MCF 10A (cell line): ENCODE data around the gene NQO2. TPM values are rescaled to one million over a fixed set of nuclear protein-coding genes. Genes with fewer than 3 reads are reported as not detected.

ENCODE experiments used
- BruUV-seq: library from RNA; stranded (reverse); fragments of 400-500 nt; replicated peaks from 2 replicates; lab custom pipeline; 2021; lab: Mats Ljungman, UMichigan
- CTCF ChIA-PET: fragments of 300-600 bp; sonication (Branson Sonifier 250); formaldehyde crosslinking; extraction: SDS; loops from one replicate; lab custom pipeline; 2021; ENCODE audit warnings: antibody characterized with exemption, inconsistent platforms; lab: Yijun Ruan, JAX
- POLR2A ChIA-PET: fragments of 300-600, 350-650 bp; sonication (Branson Sonifier 250); formaldehyde crosslinking; extraction: SDS; loops from one replicate; lab custom pipeline; 2020; ENCODE audit warnings: antibody characterized with exemption, inconsistent platforms; lab: Yijun Ruan, JAX
- DNase-seq: peaks from one replicate; pipeline ENCODE4 v3.0.0-alpha.2; 2018; ENCODE audit not compliant: unreplicated experiment
- H3K27ac Mint-ChIP-seq: one replicate; pipeline ENCODE4 v1.8.0; 2022; ENCODE audit warnings: mild to moderate bottlenecking, low read depth, mixed read lengths; ENCODE audit not compliant: unreplicated experiment
- H3K27me3 Mint-ChIP-seq: one replicate; pipeline ENCODE4 v1.8.0; 2022; ENCODE audit warnings: mixed read lengths; ENCODE audit not compliant: insufficient read depth, unreplicated experiment
- H3K36me3 Mint-ChIP-seq: one replicate; pipeline ENCODE4 v1.8.0; 2022; ENCODE audit warnings: mild to moderate bottlenecking, moderate library complexity, mixed read lengths; ENCODE audit not compliant: insufficient read depth, unreplicated experiment
- H3K4me1 Mint-ChIP-seq: one replicate; pipeline ENCODE4 v1.8.0; 2022; ENCODE audit warnings: mixed read lengths; ENCODE audit not compliant: insufficient read depth, unreplicated experiment
- H3K4me3 Mint-ChIP-seq: one replicate; pipeline ENCODE4 v1.8.0; 2022; ENCODE audit warnings: mild to moderate bottlenecking, moderate library complexity, mixed read lengths; ENCODE audit not compliant: unreplicated experiment
- H3K9me3 Mint-ChIP-seq: one replicate; pipeline ENCODE4 v1.8.0; 2022; ENCODE audit warnings: mixed read lengths; ENCODE audit not compliant: unreplicated experiment
- intact Hi-C: fragments of 100-400 bp; cut with micrococcal nuclease; formaldehyde crosslinking; loops from 2 replicates; pipeline ENCODE4 v1.14.1; 2022
- total RNA-seq: library from RNA; stranded (reverse); gene quantifications from 2 replicates; pipeline ENCODE4 v1.2.3, GENCODE V29; 2022
- TF ChIP-seq, protein P1 (sequence below): fragments of 200-600 bp; IDR thresholded peaks from one replicate; pipeline ENCODE4 v1.8.0; 2022; ENCODE audit warnings: antibody characterized with exemption, mild to moderate bottlenecking; ENCODE audit not compliant: unreplicated experiment

The NQO2 gene
- total RNA-seq, 1 experiment from 2014 or later = 18.6 TPM

DNA sequence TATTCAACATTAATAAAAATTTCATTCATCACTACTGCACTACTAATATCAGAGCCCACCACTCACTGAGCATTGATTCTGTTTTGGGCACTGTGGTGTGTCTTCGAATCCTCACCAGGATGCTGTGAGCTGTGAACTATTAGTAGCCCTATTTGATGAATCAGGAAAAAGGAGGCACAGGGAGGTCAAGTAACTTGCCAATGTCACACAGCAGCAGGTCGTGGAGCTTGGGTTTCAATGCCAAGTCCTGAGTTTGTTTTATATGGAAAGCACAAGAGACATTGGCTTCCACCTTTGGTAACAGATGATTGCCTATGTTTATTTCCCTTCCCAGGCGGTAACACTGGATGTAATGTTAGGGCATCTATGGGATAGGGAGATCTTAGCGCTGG lies 15.0 kb downstream of the NQO2 start:
- H3K36me3 Mint-ChIP-seq = peaks cover 31% of the 10 kb centered on the region
- ChIA-PET CTCF (interaction anchor here (2.4 kb wide), 1 partner anchor 13 kb away, joined by 8 read pairs; no protein-coding TSS in a partner anchor), POLR2A (interaction anchor here (1.1 to 1.5 kb wide), 3 partner anchors 10 to 24 kb away, joined by 3 to 7 read pairs (median 3); partner anchors contain the start of gene NQO2)
- peaks cover 9% of the 10 kb centered on the region for H3K4me1 Mint-ChIP-seq
- no peaks in the 10 kb centered on the region for H3K9me3 Mint-ChIP-seq
- peak overlapping the region; percentile 27 for H3K27ac Mint-ChIP-seq
- intact Hi-C loops = no loop called here
- BruUV-seq = no TSS peak
- no peak for DNase-seq
- TF ChIP-seq, protein P1, sequence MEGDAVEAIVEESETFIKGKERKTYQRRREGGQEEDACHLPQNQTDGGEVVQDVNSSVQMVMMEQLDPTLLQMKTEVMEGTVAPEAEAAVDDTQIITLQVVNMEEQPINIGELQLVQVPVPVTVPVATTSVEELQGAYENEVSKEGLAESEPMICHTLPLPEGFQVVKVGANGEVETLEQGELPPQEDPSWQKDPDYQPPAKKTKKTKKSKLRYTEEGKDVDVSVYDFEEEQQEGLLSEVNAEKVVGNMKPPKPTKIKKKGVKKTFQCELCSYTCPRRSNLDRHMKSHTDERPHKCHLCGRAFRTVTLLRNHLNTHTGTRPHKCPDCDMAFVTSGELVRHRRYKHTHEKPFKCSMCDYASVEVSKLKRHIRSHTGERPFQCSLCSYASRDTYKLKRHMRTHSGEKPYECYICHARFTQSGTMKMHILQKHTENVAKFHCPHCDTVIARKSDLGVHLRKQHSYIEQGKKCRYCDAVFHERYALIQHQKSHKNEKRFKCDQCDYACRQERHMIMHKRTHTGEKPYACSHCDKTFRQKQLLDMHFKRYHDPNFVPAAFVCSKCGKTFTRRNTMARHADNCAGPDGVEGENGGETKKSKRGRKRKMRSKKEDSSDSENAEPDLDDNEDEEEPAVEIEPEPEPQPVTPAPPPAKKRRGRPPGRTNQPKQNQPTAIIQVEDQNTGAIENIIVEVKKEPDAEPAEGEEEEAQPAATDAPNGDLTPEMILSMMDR = no peak
- no peaks in the 10 kb centered on the region for H3K27me3 Mint-ChIP-seq
- no peak overlapping the region for H3K4me3 Mint-ChIP-seq

DNA sequence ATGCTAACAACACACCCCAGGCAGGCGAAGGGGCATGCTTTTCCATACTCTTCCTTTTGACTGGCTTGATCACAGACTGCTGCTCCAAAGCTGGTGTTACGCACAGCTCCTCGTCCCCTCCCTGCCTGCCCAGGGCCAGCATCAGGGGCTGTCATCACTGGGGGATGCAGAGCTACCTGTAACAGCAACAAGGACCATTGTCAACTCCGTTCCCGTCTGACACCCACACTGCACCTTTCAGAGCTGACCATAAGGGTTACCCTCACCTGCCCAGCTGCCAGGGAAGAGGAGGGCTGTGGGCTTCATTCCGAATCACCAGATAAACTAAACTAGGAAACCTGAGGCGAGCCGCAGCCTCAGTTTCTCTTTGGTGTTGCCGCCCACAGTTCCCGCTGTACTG lies 15.4 kb downstream of the NQO2 start:
- ChIA-PET POLR2A (interaction anchor here (0.7 to 1.4 kb wide), 2 partner anchors 11 to 54 kb away, joined by 3 read pairs; no protein-coding TSS in a partner anchor), CTCF (interaction anchor here (2.4 kb wide), 1 partner anchor 13 kb away, joined by 8 read pairs; no protein-coding TSS in a partner anchor)
- no peak for DNase-seq
- H3K27me3 Mint-ChIP-seq = no peaks in the 10 kb centered on the region
- intact Hi-C loops = no loop called here
- H3K4me1 Mint-ChIP-seq = peaks cover 9% of the 10 kb centered on the region
- H3K9me3 Mint-ChIP-seq = no peaks in the 10 kb centered on the region
- peaks cover 29% of the 10 kb centered on the region for H3K36me3 Mint-ChIP-seq
- no peak overlapping the region for H3K27ac Mint-ChIP-seq
- H3K4me3 Mint-ChIP-seq = no peak overlapping the region
- no TSS peak for BruUV-seq
- TF ChIP-seq, protein P1 = no peak

DNA sequence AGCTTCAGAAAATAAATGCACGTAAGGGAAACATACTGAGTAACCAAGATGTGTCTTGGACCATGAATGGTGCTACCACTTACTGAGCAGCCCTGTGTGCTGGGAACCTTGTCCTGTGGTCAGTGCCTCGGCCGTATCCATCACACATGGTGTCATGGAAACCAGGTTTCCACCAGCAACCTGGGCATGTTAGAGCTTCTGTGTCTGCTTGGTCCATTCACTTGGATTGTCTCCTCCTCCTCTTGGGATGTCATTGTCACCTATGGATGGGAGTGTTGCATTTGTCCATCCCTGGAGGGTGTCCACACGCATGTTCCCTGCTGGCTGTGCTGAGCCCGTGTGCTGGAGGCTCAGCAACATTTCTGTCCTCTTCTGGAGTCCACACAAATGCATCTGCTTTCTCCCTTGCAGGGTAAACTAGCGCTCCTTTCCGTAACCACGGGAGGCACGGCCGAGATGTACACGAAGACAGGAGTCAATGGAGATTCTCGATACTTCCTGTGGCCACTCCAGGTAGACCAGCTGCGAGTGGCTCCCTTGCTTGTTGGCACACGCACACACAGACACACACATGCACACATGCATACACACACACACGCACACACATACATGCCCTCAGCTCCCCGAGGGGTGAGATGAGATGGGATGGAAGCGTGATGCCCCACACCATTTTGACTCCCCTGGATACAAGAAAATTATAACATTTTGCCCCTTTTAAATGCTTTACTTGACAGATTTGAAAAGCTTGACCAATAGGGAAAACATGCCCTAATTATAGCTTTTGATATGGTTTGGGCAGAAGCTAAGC lies 17.0 kb downstream of the NQO2 start:
- no TSS peak for BruUV-seq
- Mint-ChIP-seq H3K36me3 (peaks cover 29% of the 10 kb centered on the region), H3K27me3 (no peaks in the 10 kb centered on the region), H3K4me1 (peaks cover 9% of the 10 kb centered on the region), H3K4me3 (no peak overlapping the region), H3K9me3 (no peaks in the 10 kb centered on the region), H3K27ac (no peak overlapping the region)
- TF ChIP-seq, protein P1 = no peak
- ChIA-PET CTCF (interaction anchor here (0.5 to 0.6 kb wide), 2 partner anchors 54 to 77 kb away, joined by 3 to 4 read pairs; no protein-coding TSS in a partner anchor), POLR2A (interaction anchor here (0.5 to 0.6 kb wide), 2 partner anchors 167 to 170 kb away, joined by 3 read pairs; no protein-coding TSS in a partner anchor)
- DNase-seq = no peak
- intact Hi-C loops = no loop called here

DNA sequence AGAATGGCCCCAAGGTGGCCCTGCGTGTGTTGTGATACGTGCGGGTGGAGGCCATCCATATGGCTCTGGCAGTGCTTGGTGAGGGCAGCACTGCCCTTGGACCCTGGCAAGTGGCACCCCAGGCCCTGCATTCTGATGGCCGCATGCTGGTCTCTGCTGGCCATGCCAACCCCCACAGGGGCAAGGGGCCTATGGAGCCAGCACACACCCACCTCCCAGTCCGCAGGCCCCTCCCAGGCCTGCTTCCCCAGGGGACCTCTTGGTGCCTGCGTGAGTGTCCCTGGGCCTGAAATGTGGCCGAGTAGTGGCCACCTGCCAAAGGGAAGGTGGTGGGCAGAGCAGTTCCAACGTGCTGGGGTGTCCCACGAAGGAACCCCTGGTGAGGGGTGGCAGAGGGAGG lies 17.6 kb downstream of the NQO2 start:
- ChIA-PET CTCF (no interaction called here), POLR2A (interaction anchor here (0.5 to 0.6 kb wide), 2 partner anchors 167 to 171 kb away, joined by 3 read pairs; no protein-coding TSS in a partner anchor)
- intact Hi-C loops = no loop called here
- H3K27ac Mint-ChIP-seq = no peak overlapping the region
- no peak overlapping the region for H3K4me3 Mint-ChIP-seq
- TF ChIP-seq, protein P1 = no peak
- H3K4me1 Mint-ChIP-seq = peaks cover 9% of the 10 kb centered on the region
- no peaks in the 10 kb centered on the region for H3K9me3 Mint-ChIP-seq
- BruUV-seq = no TSS peak
- peaks cover 29% of the 10 kb centered on the region for H3K36me3 Mint-ChIP-seq
- H3K27me3 Mint-ChIP-seq = no peaks in the 10 kb centered on the region
- DNase-seq = no peak
